ENCODE data around the gene RNPEPL1. TPM values are rescaled to one million over a fixed set of nuclear protein-coding genes. Genes with fewer than 3 reads are reported as not detected.
A peak's percentile ranks its signal among the peaks of the same experiment; 100 is the strongest.

The RNPEPL1 gene
- total and polyA plus RNA-seq, 5 donors: 40.4 to 108 (median 58.1) TPM

DNA sequence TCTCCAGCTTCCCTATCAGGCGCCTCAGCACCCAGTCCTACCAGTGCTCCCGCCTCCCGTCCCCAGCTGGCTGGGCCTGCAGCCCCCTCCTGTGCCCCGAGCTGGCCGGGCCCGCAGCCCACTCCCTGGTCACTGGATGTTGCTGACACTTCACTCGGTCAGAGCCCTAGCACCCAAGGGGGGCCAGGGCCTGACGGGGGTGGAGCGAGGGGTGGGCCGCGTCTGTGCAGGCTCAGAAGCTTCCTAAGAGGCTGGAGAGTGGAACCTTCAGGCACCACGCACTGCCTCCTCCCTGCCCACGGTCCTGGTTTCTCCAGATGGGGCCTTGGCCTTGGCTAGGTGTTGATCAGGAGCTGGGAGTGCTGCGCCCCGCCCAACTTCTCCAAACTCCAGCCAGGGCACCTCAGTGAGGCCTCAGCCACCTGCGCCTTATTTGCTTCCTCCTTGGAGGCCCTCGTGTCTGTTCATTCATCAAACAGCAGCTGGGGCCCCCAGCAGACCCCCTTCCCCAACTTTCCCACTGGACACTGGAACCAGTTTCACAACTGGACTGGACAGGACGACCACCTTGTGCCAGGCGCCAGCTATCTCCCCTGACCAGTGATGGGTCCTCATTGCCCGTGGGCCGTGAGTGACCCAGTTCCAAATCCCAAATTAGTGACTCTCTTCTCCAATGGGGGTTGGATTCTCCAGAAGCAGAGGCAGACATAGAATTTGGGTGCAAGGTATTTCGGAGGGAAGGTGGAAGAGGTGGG, 35.0 kb downstream of the RNPEPL1 start:
- Histone ChIP-seq H3K9me3 (ENCODE audit: control insufficient read depth, low read length) (no peaks in the 10 kb centered on the region), H3K27me3 (ENCODE audit: control insufficient read depth, insufficient read depth) (no peaks in the 10 kb centered on the region), H3K27ac (ENCODE audit: low read length) (no peak overlapping the region), H3K4me3 (ENCODE audit: low read length) (no peak overlapping the region), H3K4me1 (ENCODE audit: control insufficient read depth, insufficient read depth, low read length) (no peaks in the 10 kb centered on the region)
- DNase-seq (peak in 1 of 3 donors; percentile 38), ATAC-seq (no peak)
- intact Hi-C loops (cut with DNase I): no loop called here
- WGBS: 90% methylated on average over 22 of the region's 22 CpGs

DNA sequence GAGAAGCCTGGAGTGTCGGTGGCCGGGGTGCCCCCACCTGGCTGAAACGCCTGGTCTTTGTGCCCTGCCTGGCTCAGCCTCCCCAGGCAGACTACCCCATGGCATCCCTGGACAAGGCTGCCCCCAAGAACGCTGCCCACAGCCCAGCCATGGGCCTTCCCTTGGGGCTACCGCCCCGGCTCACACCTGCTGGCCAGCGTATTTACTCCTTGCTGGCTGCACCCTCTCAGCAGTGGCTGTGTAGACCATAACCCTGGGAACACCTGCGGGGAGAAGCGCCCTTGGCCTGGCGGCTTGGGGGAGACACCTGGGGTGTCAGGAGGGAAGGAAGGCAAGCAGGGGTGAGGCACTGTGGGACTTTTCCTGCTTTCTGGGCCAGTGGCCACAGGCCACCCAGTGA, 35.6 kb downstream of the RNPEPL1 start:
- ATAC-seq (peak; percentile 4 to 5), DNase-seq (peak in 2 of 3 donors; percentile 52 to 56)
- Histone ChIP-seq H3K4me1 (ENCODE audit: control insufficient read depth, insufficient read depth, low read length) (no peaks in the 10 kb centered on the region), H3K4me3 (ENCODE audit: low read length) (no peak overlapping the region), H3K27me3 (ENCODE audit: control insufficient read depth, insufficient read depth) (no peaks in the 10 kb centered on the region), H3K9me3 (ENCODE audit: control insufficient read depth, low read length) (no peaks in the 10 kb centered on the region), H3K27ac (ENCODE audit: low read length) (no peak overlapping the region)
- intact Hi-C loops (cut with DNase I): no loop called here
- 90% methylated on average over 10 of the region's 10 CpGs for WGBS

DNA sequence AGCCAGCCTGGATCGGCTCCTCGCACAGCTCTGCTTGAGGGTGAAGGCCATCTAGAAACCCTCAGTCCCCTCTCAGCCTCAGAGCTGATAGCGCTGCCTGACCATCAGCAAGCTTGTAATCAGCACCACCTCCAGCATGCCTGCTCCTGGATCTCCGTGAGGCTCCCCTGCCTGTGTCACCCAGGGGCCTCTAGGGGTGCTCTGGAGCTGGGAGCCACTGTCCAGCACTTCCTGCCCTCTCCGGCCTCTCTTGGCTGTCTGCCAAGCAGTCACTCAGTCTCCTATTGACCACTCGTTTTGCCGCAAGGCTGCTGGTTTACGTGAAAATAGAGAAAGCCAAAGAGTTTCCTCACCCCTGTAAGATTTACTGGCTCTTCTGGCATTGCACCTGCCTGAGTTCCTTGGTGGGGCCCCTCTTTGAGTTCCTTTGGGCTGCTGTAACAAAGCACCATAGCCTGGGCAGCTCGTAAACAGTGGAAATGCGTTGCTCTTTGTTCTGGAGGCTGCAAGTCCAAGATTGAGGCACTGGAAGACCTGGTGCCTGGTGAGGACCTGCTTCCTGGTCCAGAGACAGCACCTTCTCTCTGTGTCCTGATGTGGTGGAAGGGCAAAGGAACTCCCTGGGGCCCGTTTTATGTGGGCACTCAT, 36.1 kb downstream of the RNPEPL1 start:
- ATAC-seq: peak; percentile 80 to 85
- WGBS: 24% methylated on average over 11 of the region's 11 CpGs
- peak; percentile 87 to 92 (median 91) for DNase-seq
- no peak overlapping the region for H3K4me3 ChIP-seq (ENCODE audit: low read length)
- H3K9me3 ChIP-seq (ENCODE audit: control insufficient read depth, low read length): no peaks in the 10 kb centered on the region
- intact Hi-C loops (cut with DNase I): no loop called here
- no peaks in the 10 kb centered on the region for H3K4me1 ChIP-seq (ENCODE audit: control insufficient read depth, insufficient read depth, low read length)
- H3K27me3 ChIP-seq (ENCODE audit: control insufficient read depth, insufficient read depth): no peaks in the 10 kb centered on the region
- no peak overlapping the region for H3K27ac ChIP-seq (ENCODE audit: low read length)

DNA sequence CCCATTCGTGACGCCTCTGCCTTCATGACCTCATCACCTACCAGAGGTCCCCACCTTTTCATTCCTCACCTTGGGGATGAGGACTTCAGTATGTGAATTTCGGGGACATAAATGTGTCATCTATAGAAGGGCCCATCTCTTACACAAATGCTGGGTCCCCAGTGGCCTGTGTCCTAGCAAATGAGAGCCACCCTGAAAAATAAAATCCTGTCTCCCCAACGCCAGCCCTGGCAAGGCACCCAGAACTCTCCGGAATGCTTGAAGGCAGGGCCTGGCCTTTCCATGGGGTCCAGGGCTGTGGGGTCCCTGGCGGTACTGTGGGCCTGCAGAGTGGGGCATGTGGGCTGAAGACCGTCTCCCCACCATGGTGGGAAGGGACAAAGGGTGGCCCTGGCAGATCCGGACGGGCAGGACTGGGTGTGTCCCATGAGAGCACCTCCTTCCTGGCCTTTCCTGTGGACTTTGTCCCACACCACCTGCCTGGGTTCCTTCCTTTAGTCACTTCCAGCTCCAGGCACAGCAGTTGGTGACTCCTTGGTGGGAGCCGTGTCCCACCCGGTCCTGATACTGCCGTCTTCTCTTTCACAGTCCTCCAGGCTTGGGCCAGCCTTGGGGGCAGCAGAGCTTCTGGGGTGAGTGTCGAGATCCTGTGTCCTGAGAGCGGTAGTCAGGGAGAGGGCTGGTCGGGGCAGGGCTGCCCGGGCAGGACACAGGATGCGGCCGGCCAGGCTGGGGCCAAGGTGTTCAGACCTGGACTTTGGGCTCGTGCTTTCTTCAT, 36.8 kb downstream of the RNPEPL1 start:
- DNase-seq: peak in 2 of 3 donors; percentile 10 to 56
- intact Hi-C loops (cut with DNase I): no loop called here

DNA sequence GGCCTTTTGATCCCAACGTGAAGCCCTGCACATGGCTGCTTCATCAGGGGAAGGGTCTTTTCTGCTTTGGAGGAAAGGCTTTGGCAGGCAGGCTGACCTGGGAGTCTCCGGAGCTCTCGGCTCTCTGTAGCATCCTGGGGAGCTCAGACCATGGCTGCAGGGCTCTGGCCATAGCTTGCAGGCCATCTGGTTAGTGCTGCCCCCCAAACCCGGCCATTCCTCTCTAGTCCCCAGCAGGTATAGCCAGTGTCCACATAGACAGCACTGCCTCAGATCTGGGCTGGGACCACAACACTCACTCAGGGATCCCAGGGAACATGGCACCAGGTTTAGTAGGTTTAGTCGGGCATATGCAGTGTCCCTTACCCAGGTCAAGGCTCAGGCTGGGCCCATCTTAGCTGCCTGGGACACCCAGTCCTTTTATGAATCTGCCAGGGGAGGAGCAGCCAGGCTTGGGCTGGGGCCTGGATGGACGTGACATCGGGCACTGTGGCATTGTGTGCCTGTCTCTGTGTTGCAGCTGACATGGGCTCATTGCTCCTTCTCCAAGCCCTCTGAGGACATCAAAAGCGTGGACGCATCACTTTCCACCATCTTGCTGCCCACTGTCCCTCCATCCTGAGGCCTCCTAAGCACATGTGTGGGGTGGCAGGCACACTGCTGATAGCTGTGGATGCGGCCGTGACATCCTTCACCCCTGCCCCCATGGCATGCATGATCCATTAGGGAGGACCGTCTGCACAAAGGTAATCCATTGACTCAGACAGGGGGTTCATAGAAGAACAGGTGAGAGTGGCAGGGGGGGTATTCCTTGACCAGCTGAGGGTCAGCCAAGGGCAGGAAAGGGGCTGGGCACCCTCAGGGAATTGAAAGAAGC, 37.8 kb downstream of the RNPEPL1 start:
- no peak for ATAC-seq
- Histone ChIP-seq H3K27me3 (ENCODE audit: control insufficient read depth, insufficient read depth) (no peaks in the 10 kb centered on the region), H3K9me3 (ENCODE audit: control insufficient read depth, low read length) (no peaks in the 10 kb centered on the region), H3K4me3 (ENCODE audit: low read length) (no peak overlapping the region), H3K27ac (ENCODE audit: low read length) (no peak overlapping the region), H3K4me1 (ENCODE audit: control insufficient read depth, insufficient read depth, low read length) (no peaks in the 10 kb centered on the region)
- intact Hi-C loops (cut with DNase I): no loop called here
- WGBS: 87% methylated on average over 12 of the region's 12 CpGs
- DNase-seq: peak in 1 of 3 donors; percentile 19

More for the DNA sequence above, 36.8 kb downstream of the RNPEPL1 start:
- no peak overlapping the region for H3K4me3 ChIP-seq (ENCODE audit: low read length)
- no peak overlapping the region for H3K27ac ChIP-seq (ENCODE audit: low read length)
- H3K9me3 ChIP-seq (ENCODE audit: control insufficient read depth, low read length): no peaks in the 10 kb centered on the region
- H3K27me3 ChIP-seq (ENCODE audit: control insufficient read depth, insufficient read depth): no peaks in the 10 kb centered on the region
- H3K4me1 ChIP-seq (ENCODE audit: control insufficient read depth, insufficient read depth, low read length): no peaks in the 10 kb centered on the region
- peak in 1 of 2 donors; percentile 3 for ATAC-seq
- WGBS: 85% methylated on average over 19 of the region's 19 CpGs

DNA sequence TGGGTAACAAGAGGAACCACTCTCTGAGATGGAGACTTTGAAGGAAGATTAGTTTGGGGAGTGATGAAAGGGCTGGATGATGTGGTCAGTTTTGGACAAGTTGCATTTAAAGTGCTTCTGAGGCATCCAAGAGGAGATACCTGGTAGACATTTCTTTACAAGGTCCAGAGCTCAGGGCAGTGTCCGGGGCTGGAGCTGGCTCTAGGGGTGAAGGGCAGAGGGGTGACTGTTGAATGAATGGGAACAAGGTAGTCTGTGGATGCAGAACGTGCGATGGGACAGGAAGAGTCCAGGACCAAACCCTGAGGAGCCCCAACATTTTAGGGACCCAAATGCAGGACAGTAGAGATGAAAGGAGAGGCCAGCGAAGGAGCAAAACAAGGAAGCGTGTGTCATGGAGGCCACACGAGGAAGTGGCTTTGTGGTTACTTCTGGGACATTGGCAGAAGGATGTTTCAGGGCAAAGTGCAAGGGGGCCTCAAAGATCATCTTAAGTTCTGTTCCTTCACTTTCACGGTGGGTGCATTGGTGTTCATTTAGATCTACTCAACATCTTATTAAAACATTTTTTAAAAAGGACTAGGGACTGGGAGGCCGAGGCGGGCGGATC, 43.4 kb downstream of the RNPEPL1 start:
- DNase-seq (peak in 1 of 3 donors; percentile 39), ATAC-seq (no peak)
- Histone ChIP-seq H3K27me3 (ENCODE audit: control insufficient read depth, insufficient read depth) (no peaks in the 10 kb centered on the region), H3K9me3 (ENCODE audit: control insufficient read depth, low read length) (no peaks in the 10 kb centered on the region), H3K4me1 (ENCODE audit: control insufficient read depth, insufficient read depth, low read length) (no peaks in the 10 kb centered on the region), H3K27ac (ENCODE audit: low read length) (no peak overlapping the region), H3K4me3 (ENCODE audit: low read length) (no peak overlapping the region)
- WGBS: 88% methylated on average over 10 of the region's 10 CpGs
- intact Hi-C loops (cut with DNase I): no loop called here

DNA sequence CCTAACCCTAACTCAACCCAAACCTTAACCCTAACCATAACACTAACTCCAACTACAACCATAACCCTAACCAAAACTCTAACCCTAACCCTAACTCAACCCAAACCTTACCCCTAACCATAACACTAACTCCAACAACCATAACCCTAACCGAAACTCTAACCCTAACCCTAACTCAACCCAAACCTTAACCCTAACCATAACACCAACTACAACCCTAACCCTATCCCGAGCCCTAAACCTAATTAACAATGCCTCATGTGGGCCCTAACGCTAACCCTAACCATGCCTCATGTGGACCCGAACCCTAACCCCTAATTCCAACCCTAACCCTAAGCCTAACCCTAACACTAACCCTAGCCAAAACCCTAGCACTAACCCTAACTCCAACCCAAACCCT, 45.5 kb downstream of the RNPEPL1 start:
- no peak for DNase-seq
- WGBS: 96% methylated on average over 4 of the region's 4 CpGs
- intact Hi-C loops (cut with DNase I): no loop called here
- Histone ChIP-seq H3K27ac (ENCODE audit: low read length) (no peak overlapping the region), H3K9me3 (ENCODE audit: control insufficient read depth, low read length) (no peaks in the 10 kb centered on the region), H3K4me3 (ENCODE audit: low read length) (no peak overlapping the region), H3K4me1 (ENCODE audit: control insufficient read depth, insufficient read depth, low read length) (no peaks in the 10 kb centered on the region), H3K27me3 (ENCODE audit: control insufficient read depth, insufficient read depth) (no peaks in the 10 kb centered on the region)
- no peak for ATAC-seq

DNA sequence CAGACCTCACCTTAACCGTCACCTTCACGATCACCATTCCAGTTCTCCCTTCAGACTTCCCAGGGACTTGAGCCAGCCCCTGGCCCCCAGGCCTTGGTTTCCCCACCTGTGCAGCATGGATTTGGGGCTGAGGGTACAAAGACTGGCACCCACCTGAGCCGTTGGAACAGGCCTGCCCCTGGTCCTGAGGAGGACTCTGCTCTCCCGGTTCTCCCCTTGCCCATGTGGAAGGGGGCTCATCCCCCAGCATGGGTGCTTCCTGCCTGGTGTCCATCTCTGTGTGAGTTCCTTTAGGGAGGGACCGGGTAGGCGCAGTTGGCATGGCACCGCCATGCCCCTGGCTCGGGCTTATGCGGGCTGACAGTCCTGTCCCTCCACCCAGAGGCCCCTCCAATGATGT, 46.1 kb downstream of the RNPEPL1 start:
- H3K27me3 ChIP-seq (ENCODE audit: control insufficient read depth, insufficient read depth): no peaks in the 10 kb centered on the region
- H3K4me3 ChIP-seq (ENCODE audit: low read length): no peak overlapping the region
- peak in 1 of 3 donors; percentile 32 for DNase-seq
- H3K4me1 ChIP-seq (ENCODE audit: control insufficient read depth, insufficient read depth, low read length): no peaks in the 10 kb centered on the region
- no peak for ATAC-seq
- intact Hi-C loops (cut with DNase I): no loop called here
- WGBS: 95% methylated on average over 9 of the region's 9 CpGs
- H3K9me3 ChIP-seq (ENCODE audit: control insufficient read depth, low read length): no peaks in the 10 kb centered on the region
- H3K27ac ChIP-seq (ENCODE audit: low read length): no peak overlapping the region

DNA sequence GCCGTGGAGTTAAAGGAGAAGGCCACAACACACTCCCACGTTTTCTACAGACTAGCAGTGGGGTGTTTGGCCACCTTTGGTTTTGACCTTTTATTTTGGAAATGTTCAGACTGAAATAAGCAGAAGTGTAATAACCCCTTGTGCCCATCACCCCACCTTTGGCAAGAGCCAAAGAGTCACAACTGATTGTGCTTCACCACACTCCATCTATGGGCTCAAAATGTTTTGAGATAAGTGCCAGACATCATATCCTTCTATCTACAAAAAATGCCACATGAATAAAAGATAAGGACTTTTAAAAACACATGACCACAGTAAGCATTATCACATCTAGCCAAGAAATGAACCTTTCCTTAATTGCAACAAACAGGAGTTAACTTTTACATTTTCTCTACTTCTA, 47.1 kb downstream of the RNPEPL1 start:
- Histone ChIP-seq H3K27ac (ENCODE audit: low read length) (no peak overlapping the region), H3K4me3 (ENCODE audit: low read length) (no peak overlapping the region), H3K9me3 (ENCODE audit: control insufficient read depth, low read length) (no peaks in the 10 kb centered on the region), H3K4me1 (ENCODE audit: control insufficient read depth, insufficient read depth, low read length) (no peaks in the 10 kb centered on the region), H3K27me3 (ENCODE audit: control insufficient read depth, insufficient read depth) (no peaks in the 10 kb centered on the region)
- intact Hi-C loops (cut with DNase I): no loop called here
- 71% methylated on average over 2 of the region's 2 CpGs for WGBS
- ATAC-seq (no peak), DNase-seq (no peak)

DNA sequence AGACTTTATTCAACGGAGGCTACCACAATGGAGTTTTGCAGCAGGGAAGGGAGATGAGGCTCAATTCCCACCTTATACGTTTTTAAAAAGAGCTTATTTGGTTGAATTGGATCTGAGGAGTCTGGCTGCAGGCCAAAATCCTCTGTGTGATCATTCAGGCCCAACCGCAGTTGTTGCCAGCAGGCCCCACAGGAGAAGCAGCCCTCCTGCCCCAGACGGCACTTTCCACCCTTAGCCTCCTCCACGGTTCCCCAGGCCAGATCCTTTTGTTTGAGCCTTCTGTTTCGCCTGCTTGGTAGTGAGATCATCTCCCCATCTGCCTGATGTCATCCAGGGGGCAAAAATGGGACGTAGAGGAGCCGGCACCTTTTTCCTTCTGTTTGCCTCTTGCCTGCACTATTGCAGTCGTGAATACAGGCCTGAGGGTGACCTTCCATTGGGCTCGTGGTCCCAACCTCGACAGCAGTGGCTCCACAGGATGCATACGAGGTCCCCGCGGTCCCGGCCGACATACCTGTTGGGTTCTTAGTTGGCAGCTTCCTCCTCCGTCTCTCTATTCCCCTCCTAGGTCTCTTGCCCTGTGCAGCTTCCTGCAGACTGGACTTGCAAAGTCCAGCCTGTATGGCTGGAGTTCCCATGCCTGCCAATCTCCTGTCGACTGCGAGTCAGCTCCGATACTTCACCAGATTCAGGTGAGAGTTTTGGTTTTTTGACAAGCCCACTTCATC, 47.7 kb downstream of the RNPEPL1 start:
- Histone ChIP-seq H3K27ac (ENCODE audit: low read length) (no peak overlapping the region), H3K9me3 (ENCODE audit: control insufficient read depth, low read length) (no peaks in the 10 kb centered on the region), H3K4me3 (ENCODE audit: low read length) (no peak overlapping the region), H3K27me3 (ENCODE audit: control insufficient read depth, insufficient read depth) (no peaks in the 10 kb centered on the region), H3K4me1 (ENCODE audit: control insufficient read depth, insufficient read depth, low read length) (no peaks in the 10 kb centered on the region)
- 74% methylated on average over 20 of the region's 20 CpGs for WGBS
- intact Hi-C loops (cut with DNase I): no loop called here
- peak in 2 of 3 donors; percentile 24 to 33 for DNase-seq
- no peak for ATAC-seq
